ENCODE measurements around the gene PTPRN2.

The PTPRN2 gene

DNA sequence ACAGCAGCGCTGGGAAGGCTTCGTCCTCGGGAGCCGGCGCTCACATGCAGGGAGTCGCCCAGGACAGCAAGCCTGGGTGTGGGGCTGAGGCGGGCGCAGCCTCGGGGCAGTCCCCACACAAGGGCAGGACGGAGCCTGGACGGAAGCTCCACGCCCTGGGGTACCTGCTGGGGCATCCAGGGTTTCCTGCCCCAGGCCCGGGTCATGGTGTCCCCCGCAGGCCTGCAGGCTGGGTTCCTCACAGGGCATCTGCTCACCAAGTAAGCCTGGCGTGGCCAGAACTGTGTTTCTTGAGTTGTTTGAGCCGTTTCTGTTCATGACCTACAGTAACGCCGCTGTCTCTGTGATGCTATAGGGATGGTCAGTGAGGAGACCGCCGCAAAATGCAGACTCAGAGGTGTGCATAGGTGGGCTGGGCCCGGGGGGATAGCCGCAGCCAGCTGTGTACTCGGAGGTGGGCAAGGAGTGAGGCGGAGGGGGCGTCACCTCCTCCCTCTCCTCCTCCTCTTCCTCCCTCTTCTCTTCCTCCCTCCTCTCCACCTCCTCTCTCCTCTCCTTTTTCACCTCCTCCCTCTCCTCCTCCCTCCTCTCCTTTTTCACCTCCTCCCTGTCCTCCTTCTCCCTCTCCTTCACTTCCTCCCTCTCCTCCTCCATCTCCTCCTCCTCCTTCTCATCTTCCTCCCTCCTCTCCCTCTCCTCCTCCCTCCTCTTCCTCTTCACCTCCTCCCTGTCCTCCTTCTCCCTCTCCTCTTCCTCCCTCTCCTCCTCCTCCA lies 811.9 kb downstream of the PTPRN2 start:
- DNase-seq (ENCODE audit: low read depth): no peak
- no peak for TF ChIP-seq CTCF (IDR thresholded peaks at IDR 0.05; ENCODE audit: low read depth, low read length, missing control alignments)
- in situ Hi-C loops (cut with HindIII; ENCODE audit: low sequenced_read_pairs): no loop called here
- H3K4me3 ChIP-seq (ENCODE audit: low read depth, low read length): no peak overlapping the region

DNA sequence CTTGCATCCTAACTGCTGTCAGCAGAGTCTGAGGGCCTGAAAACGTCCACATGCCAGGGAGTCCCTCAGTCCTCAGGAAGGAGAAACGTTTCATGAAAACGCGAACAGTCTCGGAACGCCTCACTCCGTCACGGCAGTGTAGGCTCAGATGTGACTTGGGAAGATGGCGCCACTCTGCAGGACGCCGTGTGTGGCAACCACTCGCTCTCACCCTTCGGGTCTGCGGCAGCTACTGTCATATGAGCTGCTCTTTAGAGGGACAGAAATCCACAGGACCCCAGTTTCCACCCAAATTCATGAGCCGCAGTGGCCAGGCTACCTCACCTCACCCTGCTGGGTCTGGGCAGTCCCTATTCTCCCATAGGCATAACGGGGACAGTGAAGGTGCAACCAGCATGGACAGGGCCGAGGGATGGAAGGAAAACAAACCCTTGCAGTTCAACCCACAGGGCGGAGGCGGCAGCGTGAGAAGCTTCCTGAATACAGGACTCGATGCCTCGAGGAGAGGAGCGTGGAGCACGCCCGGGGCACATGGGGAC lies 812.5 kb downstream of the PTPRN2 start:
- no peak overlapping the region for H3K4me3 ChIP-seq (ENCODE audit: low read depth, low read length)
- DNase-seq (ENCODE audit: low read depth): no peak
- no peak for TF ChIP-seq CTCF (IDR thresholded peaks at IDR 0.05; ENCODE audit: low read depth, low read length, missing control alignments)
- in situ Hi-C loops (cut with HindIII; ENCODE audit: low sequenced_read_pairs): no loop called here

DNA sequence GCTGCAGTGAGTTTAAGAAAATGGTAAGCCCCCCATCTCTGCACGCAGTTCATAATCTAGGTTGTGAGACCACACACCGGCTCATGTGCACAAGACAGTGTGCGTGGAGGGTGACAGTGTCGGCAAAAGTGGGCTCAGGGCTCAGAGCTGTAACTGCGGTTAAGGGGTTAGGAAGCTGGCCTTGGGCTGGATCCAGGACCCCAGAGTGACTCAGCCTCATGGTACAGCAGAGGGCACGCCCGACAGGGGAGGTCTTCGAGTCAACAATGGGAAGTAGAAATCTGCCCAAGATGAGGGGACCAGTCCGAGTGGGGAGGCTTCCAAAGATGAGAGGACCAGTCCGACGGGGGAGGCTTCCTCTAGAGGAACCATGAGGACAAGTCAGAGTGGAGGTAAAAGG lies 813.1 kb downstream of the PTPRN2 start:
- no peak for DNase-seq (ENCODE audit: low read depth)
- no peak for TF ChIP-seq CTCF (IDR thresholded peaks at IDR 0.05; ENCODE audit: low read depth, low read length, missing control alignments)
- H3K4me3 ChIP-seq (ENCODE audit: low read depth, low read length): no peak overlapping the region
- in situ Hi-C loops (cut with HindIII; ENCODE audit: low sequenced_read_pairs): no loop called here

- in situ Hi-C loops (cut with HindIII; ENCODE audit: low sequenced_read_pairs): no loop called here
- no peak overlapping the region for H3K4me3 ChIP-seq (ENCODE audit: low read depth, low read length)
- DNase-seq (ENCODE audit: low read depth): no peak
- no peak for TF ChIP-seq CTCF (IDR thresholded peaks at IDR 0.05; ENCODE audit: low read depth, low read length, missing control alignments)
Measured at GRCh38 chr7:157773361-157773760, 814.3 kb downstream of the PTPRN2 start.

DNA sequence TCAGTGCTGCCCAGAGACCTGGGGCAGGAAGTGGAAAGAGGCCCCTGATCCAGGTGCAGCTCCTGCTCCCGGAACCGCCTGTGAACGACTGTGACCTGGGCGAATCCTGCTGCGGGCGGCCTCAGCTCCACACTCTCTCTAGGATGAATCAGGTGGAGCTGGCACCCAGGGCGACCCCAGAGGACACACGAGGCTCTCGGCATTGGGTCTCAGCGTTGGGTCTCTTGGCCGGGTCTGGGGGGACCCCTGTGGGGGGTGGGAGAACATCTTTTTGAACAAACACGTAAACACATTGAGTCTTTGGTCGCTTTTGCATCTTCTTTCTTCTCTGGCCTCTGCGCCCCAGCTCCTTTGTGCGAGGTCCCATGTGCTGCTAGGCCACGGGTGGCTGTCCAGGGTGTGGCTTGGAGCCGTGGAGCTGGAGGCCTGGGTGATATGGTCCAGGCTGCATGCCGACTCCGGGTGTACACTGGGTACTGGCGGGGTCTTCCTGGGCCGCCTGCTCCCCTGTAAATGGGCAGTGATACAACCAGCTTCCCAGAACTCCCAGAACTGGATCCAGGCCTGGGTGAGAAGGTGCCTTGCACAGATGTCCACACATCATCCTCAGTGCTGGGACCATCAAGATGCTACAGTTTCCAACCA lies 815.0 kb downstream of the PTPRN2 start:
- in situ Hi-C loops (cut with HindIII; ENCODE audit: low sequenced_read_pairs): no loop called here
- DNase-seq (ENCODE audit: low read depth): no peak
- no peak for TF ChIP-seq CTCF (IDR thresholded peaks at IDR 0.05; ENCODE audit: low read depth, low read length, missing control alignments)
- H3K4me3 ChIP-seq (ENCODE audit: low read depth, low read length): no peak overlapping the region

GRCh38 chr7:157771689-157772088 lies 815.9 kb downstream of the PTPRN2 start:
- in situ Hi-C loops (cut with HindIII; ENCODE audit: low sequenced_read_pairs): no loop called here
- TF ChIP-seq CTCF (IDR thresholded peaks at IDR 0.05; ENCODE audit: low read depth, low read length, missing control alignments): no peak
- DNase-seq (ENCODE audit: low read depth): no peak
- H3K4me3 ChIP-seq (ENCODE audit: low read depth, low read length): no peak overlapping the region

Data from astrocyte of the cerebellum (primary cell).